Parietal lobe (tissue), 1 donor: Measurements from ENCODE around the gene FOXO1. TPM values are rescaled to one million over a fixed set of nuclear protein-coding genes. Genes with fewer than 3 reads are reported as not detected.

Experiments
- total RNA-seq: library from RNA; depleted of rRNA; stranded (reverse); fragments of >200 nt; gene quantifications from one replicate; pipeline ENCODE4 v1.2.3, GENCODE V29; 2014

FOXO1 gene
- total RNA-seq = 6.3 TPM

GRCh38 chr13:40666045-40666932 is at the start of gene FOXO1:
TSS of gene FOXO1 (minus strand) at chr13:40666641. CDS start at chr13:40666212, 429 bp downstream.

Other genes starting within 250 kb of the FOXO1 start
- 37.6 TPM for gene MRPS31, start 104.5 kb upstream of the FOXO1 start, total RNA-seq
- gene SLC25A15, start 123.0 kb upstream of the FOXO1 start, total RNA-seq = 17.8 TPM